ENCODE data around the gene TOR1A. TPM values are rescaled to one million over a fixed set of nuclear protein-coding genes. Genes with fewer than 3 reads are reported as not detected.
A peak's percentile ranks its signal among the peaks of the same experiment; 100 is the strongest.

TOR1A gene
- total RNA-seq (10 to 100 TPM; 24.2 to 26.3 TPM), polyA plus RNA-seq (ENCODE audit: insufficient read length in 2 of 2) (10 to 100 TPM; 42.2 to 46.0 TPM)
- long read RNA-seq, donor 1, transcript TOR1A-201 (5 exons, 2,076 nt), result major isoform, 14 of 14 reads
- long read RNA-seq, donor 1, partial matches to known transcripts, result 0 of 14 reads
- long read RNA-seq, donor 1, other reads (novel, unspliced or antisense), result 0 of 14 reads
- long read RNA-seq, donor 2, transcript TOR1A-201 (5 exons, 2,076 nt), result major isoform, 8 of 8 reads
- long read RNA-seq, donor 2, partial matches to known transcripts, result 0 of 8 reads
- long read RNA-seq, donor 2, other reads (novel, unspliced or antisense), result 0 of 8 reads
- long read RNA-seq, donor 3, transcript TOR1A-201 (5 exons, 2,076 nt), result major isoform, 7 of 12 reads
- long read RNA-seq, donor 3, transcript TOR1A-202 (2 exons, 1,668 nt), result minor isoform, 5 of 12 reads
- long read RNA-seq, donor 3, partial matches to known transcripts, result 0 of 12 reads
- long read RNA-seq, donor 3, other reads (novel, unspliced or antisense), result 0 of 12 reads
- long read RNA-seq, donor 4, transcript TOR1A-201 (5 exons, 2,076 nt), result major isoform, 11 of 20 reads
- long read RNA-seq, donor 4, partial matches to known transcripts, result 6 of 20 reads
- long read RNA-seq, donor 4, other reads (novel, unspliced or antisense), result 0 of 20 reads

GRCh38 chr9:129823935-129824601, at the start of gene TOR1A:
Gene TOR1A, minus strand, starts transcription at chr9:129824136. Its CDS starts 51 bp downstream, at chr9:129824085.
- Histone ChIP-seq H3K9me3 (ENCODE audit: control insufficient read depth, insufficient read depth, low read length) (no peaks in the 10 kb centered on the region), H3K27me3 (ENCODE audit: control insufficient read depth, insufficient read depth, low read length) (no peaks in the 10 kb centered on the region), H3K4me1 (ENCODE audit: control insufficient read depth, insufficient read depth, low read length) (peaks cover 13% of the 10 kb centered on the region), H3K36me3 (ENCODE audit: control insufficient read depth, insufficient read depth, low read length) (peaks cover 46% of the 10 kb centered on the region), H3K4me3 (ENCODE audit: low read depth, low read length) (peak within 1 kb of the TSS; percentile 52), H3K27ac (ENCODE audit: low read depth, low read length) (peak within 1 kb of the TSS; percentile 25)
- WGBS (ENCODE audit: insufficient coverage), result 0% methylated on average over 41 of the region's 47 CpGs
- DNase-seq (ENCODE audit: low read depth in 4 of 6, low spot score in 6 of 6), result peak; percentile 74 to 98 (median 87)

- no peak overlapping the region for H3K4me3 ChIP-seq (ENCODE audit: low read depth, low read length)
- 51% methylated on average over 6 of the region's 11 CpGs for whole genome bisulfite sequencing (ENCODE audit: insufficient coverage)
- no peaks in the 10 kb centered on the region for H3K27me3 ChIP-seq (ENCODE audit: control insufficient read depth, insufficient read depth, low read length)
- peaks cover 45% of the 10 kb centered on the region for H3K36me3 ChIP-seq (ENCODE audit: control insufficient read depth, insufficient read depth, low read length)
- H3K27ac ChIP-seq (ENCODE audit: low read depth, low read length), result no peak overlapping the region
- no peak for DNase-seq (ENCODE audit: low read depth in 4 of 6, low spot score in 6 of 6)
- H3K9me3 ChIP-seq (ENCODE audit: control insufficient read depth, insufficient read depth, low read length), result no peaks in the 10 kb centered on the region
- peaks cover 12% of the 10 kb centered on the region for H3K4me1 ChIP-seq (ENCODE audit: control insufficient read depth, insufficient read depth, low read length)
These were observed 47.1 kb upstream of the TOR1A start for GRCh38 chr9:129871046-129871445.

GRCh38 chr9:129869585-129870501, 45.9 kb upstream of the TOR1A start:
- no peaks in the 10 kb centered on the region for H3K9me3 ChIP-seq (ENCODE audit: control insufficient read depth, insufficient read depth, low read length)
- WGBS (ENCODE audit: insufficient coverage), result 92% methylated on average over 24 of the region's 24 CpGs

GRCh38 chr9:129868872-129869486, 45.0 kb upstream of the TOR1A start:
- Histone ChIP-seq H3K27ac (ENCODE audit: low read depth, low read length) (no peak overlapping the region), H3K27me3 (ENCODE audit: control insufficient read depth, insufficient read depth, low read length) (no peaks in the 10 kb centered on the region), H3K36me3 (ENCODE audit: control insufficient read depth, insufficient read depth, low read length) (peaks cover 61% of the 10 kb centered on the region), H3K9me3 (ENCODE audit: control insufficient read depth, insufficient read depth, low read length) (no peaks in the 10 kb centered on the region), H3K4me3 (ENCODE audit: low read depth, low read length) (no peak overlapping the region), H3K4me1 (ENCODE audit: control insufficient read depth, insufficient read depth, low read length) (peaks cover 16% of the 10 kb centered on the region)
- no peak for DNase-seq (ENCODE audit: low read depth in 4 of 6, low spot score in 6 of 6)
- 93% methylated on average over 28 of the region's 28 CpGs for WGBS (ENCODE audit: insufficient coverage)

More at GRCh38 chr9:129869585-129870501, 45.9 kb upstream of the TOR1A start:
- H3K27me3 ChIP-seq (ENCODE audit: control insufficient read depth, insufficient read depth, low read length), result no peaks in the 10 kb centered on the region
- H3K36me3 ChIP-seq (ENCODE audit: control insufficient read depth, insufficient read depth, low read length), result peaks cover 57% of the 10 kb centered on the region
- no peak for DNase-seq (ENCODE audit: low read depth in 4 of 6, low spot score in 6 of 6)
- H3K27ac ChIP-seq (ENCODE audit: low read depth, low read length), result no peak overlapping the region
- H3K4me3 ChIP-seq (ENCODE audit: low read depth, low read length), result no peak overlapping the region
- peaks cover 16% of the 10 kb centered on the region for H3K4me1 ChIP-seq (ENCODE audit: control insufficient read depth, insufficient read depth, low read length)

GRCh38 chr9:129868023-129868871, 44.3 kb upstream of the TOR1A start:
- Histone ChIP-seq H3K27ac (ENCODE audit: low read depth, low read length) (no peak overlapping the region), H3K36me3 (ENCODE audit: control insufficient read depth, insufficient read depth, low read length) (peaks cover 66% of the 10 kb centered on the region), H3K27me3 (ENCODE audit: control insufficient read depth, insufficient read depth, low read length) (no peaks in the 10 kb centered on the region), H3K4me1 (ENCODE audit: control insufficient read depth, insufficient read depth, low read length) (peaks cover 16% of the 10 kb centered on the region), H3K4me3 (ENCODE audit: low read depth, low read length) (no peak overlapping the region), H3K9me3 (ENCODE audit: control insufficient read depth, insufficient read depth, low read length) (no peaks in the 10 kb centered on the region)
- no peak for DNase-seq (ENCODE audit: low read depth in 4 of 6, low spot score in 6 of 6)
- 88% methylated on average over 48 of the region's 48 CpGs for WGBS (ENCODE audit: insufficient coverage)

GRCh38 chr9:129867136-129868022, 43.4 kb upstream of the TOR1A start:
- Histone ChIP-seq H3K27me3 (ENCODE audit: control insufficient read depth, insufficient read depth, low read length) (no peaks in the 10 kb centered on the region), H3K27ac (ENCODE audit: low read depth, low read length) (no peak overlapping the region), H3K4me3 (ENCODE audit: low read depth, low read length) (no peak overlapping the region), H3K36me3 (ENCODE audit: control insufficient read depth, insufficient read depth, low read length) (peaks cover 70% of the 10 kb centered on the region), H3K9me3 (ENCODE audit: control insufficient read depth, insufficient read depth, low read length) (no peaks in the 10 kb centered on the region), H3K4me1 (ENCODE audit: control insufficient read depth, insufficient read depth, low read length) (peaks cover 16% of the 10 kb centered on the region)
- 69% methylated on average over 14 of the region's 17 CpGs for WGBS (ENCODE audit: insufficient coverage)
- DNase-seq (ENCODE audit: low read depth in 4 of 6, low spot score in 6 of 6), result no peak

GRCh38 chr9:129866394-129867135, 42.6 kb upstream of the TOR1A start:
- Histone ChIP-seq H3K4me1 (ENCODE audit: control insufficient read depth, insufficient read depth, low read length) (peaks cover 16% of the 10 kb centered on the region), H3K9me3 (ENCODE audit: control insufficient read depth, insufficient read depth, low read length) (no peaks in the 10 kb centered on the region), H3K27ac (ENCODE audit: low read depth, low read length) (no peak overlapping the region), H3K27me3 (ENCODE audit: control insufficient read depth, insufficient read depth, low read length) (no peaks in the 10 kb centered on the region), H3K4me3 (ENCODE audit: low read depth, low read length) (no peak overlapping the region), H3K36me3 (ENCODE audit: control insufficient read depth, insufficient read depth, low read length) (peaks cover 76% of the 10 kb centered on the region)
- 64% methylated on average over 17 of the region's 17 CpGs for WGBS (ENCODE audit: insufficient coverage)
- peak in 2 of 6 donors; percentile 16 to 22 for DNase-seq (ENCODE audit: low read depth in 4 of 6, low spot score in 6 of 6)
